GM19240 (cell line): ENCODE data around the gene COBLL1.
"Not testable (repeated sequence)": the region's sequence is repeated elsewhere in the genome, so short reads cannot be mapped to it uniquely, and the experiment has no call there.

Experiments
- DNase-seq: peaks from one replicate; pipeline ENCODE4 v3.0.0; 2011; ENCODE audit warnings: low spot score; ENCODE audit not compliant: insufficient read length

Gene COBLL1

GRCh38 chr2:164789968-164790367 lies 51.7 kb downstream of the COBLL1 start:
- DNase-seq = no peak

GRCh38 chr2:164786787-164787186 lies 54.8 kb downstream of the COBLL1 start:
- DNase-seq = no peak

- no peak for DNase-seq
Measured at GRCh38 chr2:164785457-164785856, 56.2 kb downstream of the COBLL1 start.

GRCh38 chr2:164784376-164784775 lies 57.2 kb downstream of the COBLL1 start:
- DNase-seq = no peak

GRCh38 chr2:164782323-164782722 lies 59.3 kb downstream of the COBLL1 start:
- DNase-seq = no peak

GRCh38 chr2:164781394-164781793 lies 60.2 kb downstream of the COBLL1 start:
- DNase-seq = no peak

- DNase-seq = no peak
Measured at GRCh38 chr2:164780611-164781178, 60.9 kb downstream of the COBLL1 start.

- no peak for DNase-seq
Measured at GRCh38 chr2:164779383-164780057, 62.1 kb downstream of the COBLL1 start.

GRCh38 chr2:164778723-164779122 lies 62.9 kb downstream of the COBLL1 start:
- no peak for DNase-seq

- DNase-seq = no peak
Measured at GRCh38 chr2:164777847-164778461, 63.7 kb downstream of the COBLL1 start.

GRCh38 chr2:164773635-164774034 lies 68.0 kb downstream of the COBLL1 start:
- DNase-seq = no peak

- no peak for DNase-seq
Measured at GRCh38 chr2:164773091-164773490, 68.5 kb downstream of the COBLL1 start.

- no peak for DNase-seq
Measured at GRCh38 chr2:164771897-164772296, 69.7 kb downstream of the COBLL1 start.

GRCh38 chr2:164770421-164770916 lies 71.2 kb downstream of the COBLL1 start:
- DNase-seq = no peak

GRCh38 chr2:164766954-164767320 lies 74.7 kb downstream of the COBLL1 start:
- DNase-seq = no peak

GRCh38 chr2:164766216-164766953 lies 75.2 kb downstream of the COBLL1 start:
- DNase-seq = no peak

GRCh38 chr2:164764996-164765395 lies 76.6 kb downstream of the COBLL1 start:
- DNase-seq = no peak

- no peak for DNase-seq
Measured at GRCh38 chr2:164764474-164764873, 77.1 kb downstream of the COBLL1 start.

- DNase-seq = no peak
Measured at GRCh38 chr2:164763431-164763830, 78.2 kb downstream of the COBLL1 start.

- DNase-seq = no peak
Measured at GRCh38 chr2:164761737-164762460, 79.7 kb downstream of the COBLL1 start.

- not testable (repeated sequence) for DNase-seq
Measured at GRCh38 chr2:164761201-164761600, 80.4 kb downstream of the COBLL1 start.
